ENCODE results near the gene BRMS1. TPM values are rescaled to one million over a fixed set of nuclear protein-coding genes. Genes with fewer than 3 reads are reported as not detected.
"Not testable (repeated sequence)": the region's sequence is repeated elsewhere in the genome, so short reads cannot be mapped to it uniquely, and the experiment has no call there.

The BRMS1 gene
- total RNA-seq, 1 donor from 2014 or later = 23.3 TPM

DNA sequence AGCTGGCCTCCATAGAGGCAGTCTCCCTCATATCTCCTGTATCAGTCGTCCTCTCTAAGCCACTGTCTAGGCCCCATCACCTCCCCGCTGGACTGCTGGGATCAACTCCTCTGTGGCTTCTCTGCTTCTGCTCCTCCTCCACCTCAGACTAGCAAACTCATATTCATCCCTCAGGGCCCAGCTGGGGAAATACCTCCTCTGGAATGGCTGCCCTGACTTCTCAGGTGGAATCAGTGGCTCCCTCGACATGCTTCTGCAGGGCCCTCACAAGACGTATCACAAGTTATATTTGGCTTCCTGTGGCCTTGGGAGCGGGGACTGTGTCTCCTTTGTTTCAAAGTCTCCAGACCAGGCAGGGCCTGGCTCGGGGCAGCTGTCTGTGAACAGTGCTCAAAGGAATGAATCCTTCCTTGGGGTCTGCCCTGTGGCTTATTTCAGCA lies 16.6 kb upstream of the BRMS1 start:
- Mint-ChIP-seq H3K36me3 (ENCODE audit: low read depth) (peaks cover 2% of the 10 kb centered on the region), H3K4me1 (ENCODE audit: low read depth) (no peaks in the 10 kb centered on the region), H3K9me3 (ENCODE audit: low read depth) (no peaks in the 10 kb centered on the region), H3K4me3 (ENCODE audit: unreplicated experiment) (no peak overlapping the region), H3K27ac (ENCODE audit: unreplicated experiment) (no peak overlapping the region), H3K27me3 (ENCODE audit: low read depth) (no peaks in the 10 kb centered on the region)
- TF ChIP-seq, protein P1, sequence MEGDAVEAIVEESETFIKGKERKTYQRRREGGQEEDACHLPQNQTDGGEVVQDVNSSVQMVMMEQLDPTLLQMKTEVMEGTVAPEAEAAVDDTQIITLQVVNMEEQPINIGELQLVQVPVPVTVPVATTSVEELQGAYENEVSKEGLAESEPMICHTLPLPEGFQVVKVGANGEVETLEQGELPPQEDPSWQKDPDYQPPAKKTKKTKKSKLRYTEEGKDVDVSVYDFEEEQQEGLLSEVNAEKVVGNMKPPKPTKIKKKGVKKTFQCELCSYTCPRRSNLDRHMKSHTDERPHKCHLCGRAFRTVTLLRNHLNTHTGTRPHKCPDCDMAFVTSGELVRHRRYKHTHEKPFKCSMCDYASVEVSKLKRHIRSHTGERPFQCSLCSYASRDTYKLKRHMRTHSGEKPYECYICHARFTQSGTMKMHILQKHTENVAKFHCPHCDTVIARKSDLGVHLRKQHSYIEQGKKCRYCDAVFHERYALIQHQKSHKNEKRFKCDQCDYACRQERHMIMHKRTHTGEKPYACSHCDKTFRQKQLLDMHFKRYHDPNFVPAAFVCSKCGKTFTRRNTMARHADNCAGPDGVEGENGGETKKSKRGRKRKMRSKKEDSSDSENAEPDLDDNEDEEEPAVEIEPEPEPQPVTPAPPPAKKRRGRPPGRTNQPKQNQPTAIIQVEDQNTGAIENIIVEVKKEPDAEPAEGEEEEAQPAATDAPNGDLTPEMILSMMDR (IDR thresholded peaks at IDR 0.05) = no peak
- peak; percentile 38 for DNase-seq (ENCODE audit: low spot score)

DNA sequence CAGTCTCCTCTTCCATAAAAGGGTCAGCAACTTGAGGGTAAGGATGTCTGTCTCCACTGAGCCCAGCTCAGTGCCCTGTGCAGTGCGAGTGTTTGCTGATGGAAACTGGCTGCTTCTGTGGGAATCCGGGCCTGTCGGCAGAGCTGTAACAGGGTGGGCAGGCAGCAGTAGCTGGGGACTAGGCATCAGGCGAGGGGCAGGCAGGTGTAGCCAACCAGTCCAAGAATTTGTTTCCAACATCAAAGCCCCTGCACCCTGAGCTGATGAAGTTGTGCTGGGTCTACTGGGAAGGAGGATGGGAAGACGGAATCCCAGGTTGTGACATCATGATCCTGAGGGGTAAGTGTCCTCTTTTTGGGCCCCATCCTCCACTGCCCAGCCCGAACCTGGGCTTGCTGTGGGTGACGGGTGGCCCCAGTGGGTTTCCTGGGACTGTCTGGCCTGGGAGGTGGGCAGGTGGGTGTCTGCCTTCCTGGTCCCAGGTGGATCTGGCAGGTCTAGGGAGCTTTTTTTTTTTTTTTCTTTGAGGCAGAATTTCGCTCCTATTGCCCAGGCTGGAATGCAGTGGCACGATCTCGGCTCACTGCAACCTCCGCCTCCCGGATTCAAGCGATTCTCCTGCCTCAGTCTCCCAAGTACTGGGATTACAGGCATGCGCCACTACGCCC lies 15.6 kb upstream of the BRMS1 start:
- no peak overlapping the region for H3K27ac Mint-ChIP-seq (ENCODE audit: unreplicated experiment)
- H3K4me1 Mint-ChIP-seq (ENCODE audit: low read depth) = no peaks in the 10 kb centered on the region
- TF ChIP-seq, protein P1 (IDR thresholded peaks at IDR 0.05) = no peak

DNA sequence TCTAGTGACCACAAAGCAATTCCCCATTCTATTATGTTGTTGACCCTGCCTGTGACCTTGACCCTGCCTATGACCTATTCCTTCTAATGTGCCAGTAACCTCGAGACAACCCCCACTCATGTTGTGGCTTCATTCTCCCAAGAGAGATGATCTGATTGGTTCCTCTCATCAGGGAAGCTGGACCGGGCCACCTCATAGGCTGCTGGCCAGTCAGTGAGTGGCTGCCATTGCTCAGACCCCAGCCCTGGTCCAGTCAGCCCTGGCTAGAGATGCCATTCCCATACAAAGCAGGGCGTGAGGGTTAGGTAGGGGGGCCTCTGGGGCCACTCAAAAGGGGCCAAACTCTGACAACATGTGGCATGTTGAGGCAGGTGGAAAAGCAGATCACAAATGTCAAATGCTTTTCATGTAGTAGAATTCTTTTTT lies 14.8 kb upstream of the BRMS1 start:
- no peaks in the 10 kb centered on the region for H3K9me3 Mint-ChIP-seq (ENCODE audit: low read depth)
- TF ChIP-seq, protein P1 (IDR thresholded peaks at IDR 0.05) = no peak
- H3K4me3 Mint-ChIP-seq (ENCODE audit: unreplicated experiment) = no peak overlapping the region
- H3K27ac Mint-ChIP-seq (ENCODE audit: unreplicated experiment) = no peak overlapping the region
- H3K27me3 Mint-ChIP-seq (ENCODE audit: low read depth) = no peaks in the 10 kb centered on the region
- no peak for DNase-seq (ENCODE audit: low spot score)
- no peaks in the 10 kb centered on the region for H3K4me1 Mint-ChIP-seq (ENCODE audit: low read depth)
- peaks cover 4% of the 10 kb centered on the region for H3K36me3 Mint-ChIP-seq (ENCODE audit: low read depth)

More for the DNA sequence above, 15.6 kb upstream of the BRMS1 start:
- DNase-seq (ENCODE audit: low spot score) = peak; percentile 53
- Mint-ChIP-seq H3K36me3 (ENCODE audit: low read depth) (peaks cover 4% of the 10 kb centered on the region), H3K9me3 (ENCODE audit: low read depth) (no peaks in the 10 kb centered on the region), H3K27me3 (ENCODE audit: low read depth) (no peaks in the 10 kb centered on the region), H3K4me3 (ENCODE audit: unreplicated experiment) (no peak overlapping the region)

DNA sequence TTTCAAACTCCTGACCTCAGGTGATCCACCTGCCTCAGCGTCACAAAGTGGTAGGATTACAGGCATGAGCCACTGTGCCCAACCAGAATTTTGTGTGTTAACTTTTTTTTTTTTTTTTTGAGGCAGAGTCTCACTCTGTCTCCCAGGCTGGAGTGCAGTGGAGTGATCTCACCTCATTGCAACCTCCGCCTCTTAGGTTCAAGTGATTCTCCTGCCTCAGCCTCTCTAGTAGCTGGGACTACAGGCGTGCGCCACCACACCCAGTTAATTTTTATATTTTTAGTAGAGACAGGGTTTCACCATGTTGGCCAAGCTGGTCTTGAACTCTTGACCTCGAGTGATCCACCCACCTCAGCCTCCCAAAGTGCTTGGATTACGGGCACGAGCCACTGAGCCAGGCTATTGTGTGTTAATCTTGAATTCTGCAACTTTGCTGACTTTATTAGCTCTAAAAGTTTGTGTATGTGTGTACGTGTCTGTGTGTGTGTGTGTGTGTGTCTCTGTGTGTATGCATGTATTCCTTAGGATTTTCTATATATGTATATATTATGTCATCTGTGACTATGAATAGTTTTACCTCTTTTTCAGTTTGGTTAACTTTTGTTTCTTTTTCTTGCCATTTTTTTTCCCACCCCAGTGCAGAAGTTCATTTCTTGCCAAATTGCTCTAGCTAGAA lies 5.8 kb upstream of the BRMS1 start:
- DNase-seq (ENCODE audit: low spot score); H3K27ac Mint-ChIP-seq (ENCODE audit: unreplicated experiment); H3K4me3 Mint-ChIP-seq (ENCODE audit: unreplicated experiment); H3K9me3 Mint-ChIP-seq (ENCODE audit: low read depth); H3K27me3 Mint-ChIP-seq (ENCODE audit: low read depth); H3K36me3 Mint-ChIP-seq (ENCODE audit: low read depth): not testable (repeated sequence)
- H3K4me1 Mint-ChIP-seq (ENCODE audit: low read depth) = peaks cover 20% of the 10 kb centered on the region

DNA sequence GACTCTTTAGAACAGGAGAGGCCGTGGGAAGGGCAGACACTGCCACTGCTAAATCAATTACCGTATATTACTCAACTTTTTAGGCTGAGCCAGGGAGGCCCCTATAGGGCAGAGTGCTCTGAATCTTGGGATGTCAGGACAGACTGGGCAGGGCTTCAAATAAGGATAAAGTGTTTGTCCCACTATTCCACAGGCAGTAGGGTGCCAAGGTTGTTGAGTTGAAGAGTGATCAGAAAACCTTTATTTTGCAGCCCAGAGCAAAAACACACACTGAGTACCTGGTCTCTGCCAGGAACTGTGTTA lies 4.1 kb upstream of the BRMS1 start:
- no peaks in the 10 kb centered on the region for H3K27me3 Mint-ChIP-seq (ENCODE audit: low read depth)
- H3K36me3 Mint-ChIP-seq (ENCODE audit: low read depth) = peaks cover 5% of the 10 kb centered on the region
- H3K27ac Mint-ChIP-seq (ENCODE audit: unreplicated experiment) = no peak overlapping the region
- no peaks in the 10 kb centered on the region for H3K9me3 Mint-ChIP-seq (ENCODE audit: low read depth)
- DNase-seq (ENCODE audit: low spot score) = no peak
- peaks cover 37% of the 10 kb centered on the region for H3K4me1 Mint-ChIP-seq (ENCODE audit: low read depth)
- TF ChIP-seq, protein P1 (IDR thresholded peaks at IDR 0.05) = no peak
- no peak overlapping the region for H3K4me3 Mint-ChIP-seq (ENCODE audit: unreplicated experiment)

All from chondrocyte (in vitro differentiated cells).